ENCODE results near the gene SEPTIN5. TPM values are rescaled to one million over a fixed set of nuclear protein-coding genes. Genes with fewer than 3 reads are reported as not detected.
A peak's percentile ranks its signal among the peaks of the same experiment; 100 is the strongest.

SEPTIN5 gene
- polyA plus RNA-seq, 6 donors from 2014 or later, result 0.38 to 1.6 (median 1.0) TPM; not detected in 1

DNA sequence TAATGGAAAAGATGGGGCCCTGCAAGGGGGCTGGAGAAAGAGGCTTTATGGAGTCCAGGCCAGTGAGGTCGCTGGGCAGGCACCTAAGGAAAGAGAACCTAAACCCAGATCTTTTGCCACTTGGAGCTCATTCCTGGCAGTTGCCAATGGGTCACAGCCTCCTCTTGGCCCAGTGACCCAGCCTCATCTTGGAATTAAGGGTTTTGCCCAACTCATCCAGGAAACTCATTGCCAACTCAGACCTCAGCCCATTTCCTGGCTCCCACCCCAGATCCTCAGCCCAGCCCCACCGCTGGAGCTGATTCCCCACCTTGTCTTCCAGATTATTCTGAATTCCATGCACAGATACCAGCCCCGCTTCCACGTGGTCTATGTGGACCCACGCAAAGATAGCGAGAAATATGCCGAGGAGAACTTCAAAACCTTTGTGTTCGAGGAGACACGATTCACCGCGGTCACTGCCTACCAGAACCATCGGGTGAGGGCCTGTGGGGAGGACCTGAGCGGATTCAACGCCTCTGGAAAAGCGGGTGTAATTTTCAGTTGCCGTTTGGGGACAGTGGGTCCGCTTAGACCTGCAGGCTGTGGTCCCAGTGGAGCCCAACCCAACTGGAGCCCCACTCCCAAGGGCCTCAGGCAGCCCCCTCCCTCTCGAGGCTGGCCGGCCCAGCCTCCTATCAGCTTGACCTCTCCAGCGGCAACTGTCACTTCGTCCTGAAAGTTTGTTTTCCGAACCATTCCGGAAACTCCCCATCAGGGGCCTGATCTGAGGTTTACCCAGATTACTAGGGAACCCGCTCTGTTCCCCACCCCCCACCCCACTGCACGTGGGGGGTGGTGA, 50.6 kb downstream of the SEPTIN5 start:
- peak overlapping the region in 6 of 8 donors; percentile 29 to 83 (median 56) for H3K4me3 Mint-ChIP-seq
- DNase-seq (no peak), ATAC-seq (ENCODE audit: low read depth in 2 of 2) (no peak)
- peaks cover 49 to 77% (median 60%) of the 10 kb centered on the region in 3 donors for H3K27me3 Mint-ChIP-seq
- peaks cover 19 to 28% (median 27%) of the 10 kb centered on the region in 3 donors for H3K4me1 Mint-ChIP-seq
- peaks cover 0 to 5% (median 0%) of the 10 kb centered on the region in 7 donors for H3K9me3 Mint-ChIP-seq
- H3K36me3 Mint-ChIP-seq, result peaks cover 6 to 8% of the 10 kb centered on the region in 2 donors
- no peak overlapping the region for H3K27ac Mint-ChIP-seq

- ATAC-seq (ENCODE audit: low read depth in 2 of 2) (peak in 1 of 2 donors; percentile 9), DNase-seq (no peak)
- Mint-ChIP-seq H3K27me3 (peaks cover 43 to 78% (median 60%) of the 10 kb centered on the region in 3 donors), H3K36me3 (no peaks in the 10 kb centered on the region), H3K27ac (no peak overlapping the region), H3K9me3 (peaks cover 0 to 2% (median 0%) of the 10 kb centered on the region in 7 donors), H3K4me1 (peaks cover 13 to 24% (median 20%) of the 10 kb centered on the region in 3 donors), H3K4me3 (peak overlapping the region in 7 of 8 donors; percentile 44 to 83 (median 55))
Observed at GRCh38 chr22:19765477-19766239, 51.4 kb downstream of the SEPTIN5 start.

DNA sequence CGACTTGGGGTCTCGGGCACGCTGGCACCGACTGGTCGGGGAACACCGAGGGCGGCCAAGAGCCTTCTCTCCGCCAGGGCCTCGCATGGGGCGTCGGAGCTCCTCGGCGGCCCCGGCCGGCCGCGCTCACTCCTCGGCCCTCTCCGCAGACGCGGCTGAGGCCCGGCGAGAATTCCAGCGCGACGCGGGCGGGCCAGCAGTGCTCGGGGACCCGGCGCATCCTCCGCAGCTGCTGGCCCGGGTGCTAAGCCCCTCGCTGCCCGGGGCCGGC, 51.9 kb downstream of the SEPTIN5 start:
- Mint-ChIP-seq H3K36me3 (no peaks in the 10 kb centered on the region), H3K9me3 (peaks cover 0 to 2% (median 0%) of the 10 kb centered on the region in 7 donors), H3K27ac (no peak overlapping the region), H3K4me1 (peaks cover 13 to 24% (median 20%) of the 10 kb centered on the region in 3 donors), H3K27me3 (peaks cover 45 to 83% (median 65%) of the 10 kb centered on the region in 3 donors), H3K4me3 (peak overlapping the region in 1 of 8 donors; percentile 66)
- ATAC-seq (ENCODE audit: low read depth in 2 of 2) (no peak), DNase-seq (no peak)

DNA sequence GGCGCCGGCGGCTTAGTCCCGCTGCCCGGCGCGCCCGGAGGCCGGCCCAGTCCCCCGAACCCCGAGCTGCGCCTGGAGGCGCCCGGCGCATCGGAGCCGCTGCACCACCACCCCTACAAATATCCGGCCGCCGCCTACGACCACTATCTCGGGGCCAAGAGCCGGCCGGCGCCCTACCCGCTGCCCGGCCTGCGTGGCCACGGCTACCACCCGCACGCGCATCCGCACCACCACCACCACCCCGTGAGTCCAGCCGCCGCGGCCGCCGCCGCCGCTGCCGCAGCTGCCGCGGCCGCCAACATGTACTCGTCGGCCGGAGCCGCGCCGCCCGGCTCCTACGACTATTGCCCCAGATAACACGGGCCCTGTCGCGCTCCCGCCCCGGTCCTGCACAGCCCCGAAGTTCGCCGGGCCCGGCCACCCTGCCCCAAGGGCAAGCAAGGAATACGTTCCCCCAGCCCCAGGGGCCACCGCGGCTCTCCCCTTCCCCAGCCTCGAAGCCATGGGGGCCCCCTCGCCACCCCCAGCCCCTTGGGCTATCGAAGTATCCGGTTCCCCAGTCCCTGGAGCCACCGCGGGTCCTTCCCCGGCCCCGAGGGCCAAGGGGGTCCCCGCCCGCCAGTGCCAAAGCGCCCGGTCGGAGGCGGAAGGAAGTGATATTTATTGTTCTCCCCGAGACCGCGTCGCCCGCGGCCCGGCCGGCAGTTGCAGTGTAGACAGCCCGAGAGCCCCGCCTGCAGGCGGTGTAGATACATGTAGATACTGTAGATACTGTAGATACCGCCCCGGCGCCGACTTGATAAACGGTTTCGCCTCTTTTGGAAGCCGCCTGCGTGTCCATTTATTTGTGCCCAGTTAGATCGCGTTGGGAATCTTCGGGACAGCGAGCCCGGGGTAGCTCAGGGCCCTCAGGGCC, 52.5 kb downstream of the SEPTIN5 start:
- H3K4me3 Mint-ChIP-seq, result peak overlapping the region in 7 of 8 donors; percentile 45 to 78 (median 68)
- peaks cover 10 to 21% (median 16%) of the 10 kb centered on the region in 3 donors for H3K4me1 Mint-ChIP-seq

GRCh38 chr22:19767427-19768341, 53.4 kb downstream of the SEPTIN5 start:
- Mint-ChIP-seq H3K4me1 (peaks cover 12 to 24% (median 19%) of the 10 kb centered on the region in 3 donors), H3K4me3 (peak overlapping the region in 6 of 8 donors; percentile 65 to 78 (median 70)), H3K9me3 (peaks cover 0 to 2% (median 0%) of the 10 kb centered on the region in 7 donors), H3K27me3 (peaks cover 48 to 85% (median 65%) of the 10 kb centered on the region in 3 donors), H3K36me3 (no peaks in the 10 kb centered on the region), H3K27ac (peak overlapping the region in 1 of 6 donors; percentile 90)
- ATAC-seq (ENCODE audit: low read depth in 2 of 2) (peak; percentile 24 to 35), DNase-seq (no peak)

More for the DNA sequence above, 52.5 kb downstream of the SEPTIN5 start:
- Mint-ChIP-seq H3K27me3 (peaks cover 47 to 85% (median 65%) of the 10 kb centered on the region in 3 donors), H3K27ac (peak overlapping the region in 1 of 6 donors; percentile 90), H3K9me3 (peaks cover 0 to 2% (median 0%) of the 10 kb centered on the region in 7 donors), H3K36me3 (no peaks in the 10 kb centered on the region)
- peak; percentile 45 for DNase-seq
- peak; percentile 83 to 87 for ATAC-seq (ENCODE audit: low read depth in 2 of 2)

GRCh38 chr22:19769393-19769715, 55.1 kb downstream of the SEPTIN5 start:
- peaks cover 24 to 37% (median 33%) of the 10 kb centered on the region in 3 donors for H3K4me1 Mint-ChIP-seq
- no peaks in the 10 kb centered on the region for H3K36me3 Mint-ChIP-seq
- ATAC-seq (ENCODE audit: low read depth in 2 of 2) (no peak), DNase-seq (no peak)
- no peak overlapping the region for H3K27ac Mint-ChIP-seq
- peaks cover 56 to 84% (median 71%) of the 10 kb centered on the region in 3 donors for H3K27me3 Mint-ChIP-seq
- peak overlapping the region in 2 of 8 donors; percentile 29 for H3K4me3 Mint-ChIP-seq
- H3K9me3 Mint-ChIP-seq, result peaks cover 0 to 1% (median 0%) of the 10 kb centered on the region in 7 donors

DNA sequence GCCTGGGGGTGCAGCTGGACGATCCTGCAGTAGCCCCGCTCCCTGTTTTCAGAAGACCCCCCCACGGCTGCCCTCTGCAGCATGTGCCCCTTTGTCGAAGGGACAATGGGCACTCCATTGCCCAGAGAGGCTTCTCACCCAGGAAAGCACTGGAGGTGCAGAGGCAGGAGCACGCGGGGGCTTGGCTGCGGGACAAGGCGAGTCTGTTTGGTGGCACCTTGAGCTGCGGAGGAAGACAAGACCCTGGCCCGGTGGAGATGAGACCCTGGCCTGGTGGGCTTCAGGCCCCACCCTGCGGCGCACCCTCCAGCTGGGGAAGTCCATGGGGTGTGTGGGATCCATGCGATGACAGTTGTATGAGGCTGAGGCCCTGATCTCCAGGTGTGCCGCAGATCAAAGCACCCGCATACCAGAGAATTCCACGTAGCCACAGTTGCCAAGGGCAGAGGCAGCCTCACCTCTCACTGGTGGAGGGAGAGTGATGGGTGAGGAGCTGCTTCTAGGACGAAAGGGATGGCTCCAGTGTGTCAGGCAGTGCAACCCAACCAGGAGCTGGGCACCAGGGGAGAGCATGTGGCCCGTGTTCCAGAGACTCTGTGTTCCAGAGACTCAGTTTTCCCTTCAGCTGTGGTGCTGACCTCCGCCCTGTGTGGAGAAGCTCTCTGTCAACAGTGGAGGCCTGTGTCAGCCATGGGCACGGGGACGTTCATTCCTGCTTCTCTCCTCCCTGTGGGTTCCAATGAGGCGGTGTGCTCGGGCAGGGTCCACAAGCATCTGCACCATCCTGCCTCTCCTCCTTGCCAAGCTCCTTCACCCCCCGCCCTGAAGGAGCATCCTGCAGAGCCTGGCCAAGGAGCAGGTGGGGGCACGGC, 56.3 kb downstream of the SEPTIN5 start:
- H3K4me1 Mint-ChIP-seq, result peaks cover 24 to 35% (median 33%) of the 10 kb centered on the region in 3 donors
- no peaks in the 10 kb centered on the region for H3K9me3 Mint-ChIP-seq
- no peak overlapping the region for H3K27ac Mint-ChIP-seq
- no peaks in the 10 kb centered on the region for H3K36me3 Mint-ChIP-seq
- peak overlapping the region in 2 of 8 donors; percentile 4 to 29 for H3K4me3 Mint-ChIP-seq
- peaks cover 55 to 76% (median 69%) of the 10 kb centered on the region in 3 donors for H3K27me3 Mint-ChIP-seq
- ATAC-seq (ENCODE audit: low read depth in 2 of 2) (no peak), DNase-seq (no peak)

DNA sequence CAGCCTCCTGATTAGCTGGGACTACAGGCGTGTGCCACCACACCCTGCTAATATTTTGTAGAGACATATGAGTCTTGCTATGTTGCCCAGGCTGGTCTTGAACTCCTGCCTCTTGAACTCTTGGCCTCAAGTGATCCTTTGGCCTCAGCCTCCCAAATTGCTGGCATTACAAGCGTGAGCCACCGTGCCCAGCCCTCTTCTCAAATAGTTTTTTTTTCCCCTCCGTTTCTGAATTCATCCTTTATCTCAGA, 58.0 kb downstream of the SEPTIN5 start:
- peak overlapping the region in 2 of 8 donors; percentile 45 to 73 for H3K4me3 Mint-ChIP-seq
- ATAC-seq (ENCODE audit: low read depth in 2 of 2) (no peak), DNase-seq (no peak)
- no peaks in the 10 kb centered on the region for H3K36me3 Mint-ChIP-seq
- peaks cover 0 to 6% (median 0%) of the 10 kb centered on the region in 7 donors for H3K9me3 Mint-ChIP-seq
- no peak overlapping the region for H3K27ac Mint-ChIP-seq
- H3K27me3 Mint-ChIP-seq, result peaks cover 63 to 81% (median 79%) of the 10 kb centered on the region in 3 donors
- H3K4me1 Mint-ChIP-seq, result peaks cover 30 to 34% (median 32%) of the 10 kb centered on the region in 3 donors

Other genes starting within 250 kb of the SEPTIN5 start
- 100 to 1,000 TPM in 1 of 6 donors, 10 to 100 TPM in 5; 55.0 to 107 (median 61.8) TPM for gene UFD1, start 235.3 kb upstream of the SEPTIN5 start, polyA plus RNA-seq (ENCODE audit: low read depth in 6 of 6)
- under 1 TPM in 2 of 6 donors, not detected in 4; 0.28 to 0.44 TPM for gene CDC45, start 234.6 kb upstream of the SEPTIN5 start, polyA plus RNA-seq (ENCODE audit: low read depth in 6 of 6)
- gene CLDN5, start 190.1 kb upstream of the SEPTIN5 start, polyA plus RNA-seq (ENCODE audit: low read depth in 6 of 6), result 1 to 10 TPM in 4 of 6 donors, under 1 TPM in 1, not detected in 1; 0.31 to 2.4 (median 2.0) TPM
- gene GP1BB, start 9.0 kb downstream of the SEPTIN5 start, polyA plus RNA-seq (ENCODE audit: low read depth in 6 of 6), result 1 to 10 TPM in 5 of 6 donors, under 1 TPM in 1; 0.38 to 6.2 (median 4.0) TPM
- not detected for gene TBX1, start 46.3 kb downstream of the SEPTIN5 start, polyA plus RNA-seq (ENCODE audit: low read depth in 6 of 6)
- 10 to 100 TPM in 4 of 6 donors, 1 to 10 TPM in 2; 6.2 to 14.8 (median 12.0) TPM for gene GNB1L, start 140.4 kb downstream of the SEPTIN5 start, polyA plus RNA-seq (ENCODE audit: low read depth in 6 of 6)
- gene RTL10, start 140.4 kb downstream of the SEPTIN5 start, polyA plus RNA-seq (ENCODE audit: low read depth in 6 of 6), result 1 to 10 TPM in 5 of 6 donors, not detected in 1; 5.5 to 8.9 (median 6.1) TPM
- 10 to 100 TPM; 62.2 to 76.0 (median 69.6) TPM for gene COMT, start 227.3 kb downstream of the SEPTIN5 start, polyA plus RNA-seq (ENCODE audit: low read depth in 6 of 6)
- gene TXNRD2, start 227.3 kb downstream of the SEPTIN5 start, polyA plus RNA-seq (ENCODE audit: low read depth in 6 of 6), result 10 to 100 TPM in 3 of 6 donors, 1 to 10 TPM in 3; 8.1 to 14.7 (median 10.1) TPM

All from naive B cell (primary cell).